ENCODE results near the gene COPS6.

COPS6 gene

DNA sequence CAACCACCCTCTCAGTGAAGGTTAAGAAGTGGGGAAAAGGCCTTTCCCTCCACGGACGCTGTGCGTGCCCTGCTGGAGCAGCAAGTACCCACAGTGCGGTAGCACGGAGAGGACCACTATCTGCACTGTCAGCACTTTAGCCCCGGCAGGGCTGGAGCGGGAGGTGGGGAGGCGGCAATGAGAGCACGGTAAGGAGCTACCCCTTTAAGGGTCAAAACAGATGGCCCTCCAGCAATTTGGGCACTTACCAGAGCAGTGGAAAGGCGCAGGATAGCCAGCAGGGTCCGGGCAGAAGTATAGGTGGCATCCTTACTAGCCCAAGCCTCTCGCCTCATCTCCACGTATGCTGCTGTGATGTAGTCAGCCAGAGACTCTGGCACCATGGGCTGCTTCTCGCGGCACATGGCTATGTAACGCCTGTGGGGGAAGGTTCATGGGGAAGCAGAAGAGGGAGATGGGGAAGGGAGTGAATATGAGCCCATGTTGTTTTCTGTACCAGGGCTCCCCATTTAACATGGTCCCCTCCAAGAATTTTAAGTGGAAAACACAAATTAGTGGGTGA lies 5.2 kb downstream of the COPS6 start:
- TF ChIP-seq, protein P1, sequence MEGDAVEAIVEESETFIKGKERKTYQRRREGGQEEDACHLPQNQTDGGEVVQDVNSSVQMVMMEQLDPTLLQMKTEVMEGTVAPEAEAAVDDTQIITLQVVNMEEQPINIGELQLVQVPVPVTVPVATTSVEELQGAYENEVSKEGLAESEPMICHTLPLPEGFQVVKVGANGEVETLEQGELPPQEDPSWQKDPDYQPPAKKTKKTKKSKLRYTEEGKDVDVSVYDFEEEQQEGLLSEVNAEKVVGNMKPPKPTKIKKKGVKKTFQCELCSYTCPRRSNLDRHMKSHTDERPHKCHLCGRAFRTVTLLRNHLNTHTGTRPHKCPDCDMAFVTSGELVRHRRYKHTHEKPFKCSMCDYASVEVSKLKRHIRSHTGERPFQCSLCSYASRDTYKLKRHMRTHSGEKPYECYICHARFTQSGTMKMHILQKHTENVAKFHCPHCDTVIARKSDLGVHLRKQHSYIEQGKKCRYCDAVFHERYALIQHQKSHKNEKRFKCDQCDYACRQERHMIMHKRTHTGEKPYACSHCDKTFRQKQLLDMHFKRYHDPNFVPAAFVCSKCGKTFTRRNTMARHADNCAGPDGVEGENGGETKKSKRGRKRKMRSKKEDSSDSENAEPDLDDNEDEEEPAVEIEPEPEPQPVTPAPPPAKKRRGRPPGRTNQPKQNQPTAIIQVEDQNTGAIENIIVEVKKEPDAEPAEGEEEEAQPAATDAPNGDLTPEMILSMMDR (conservative IDR thresholded peaks at IDR 0.05; ENCODE audit: low read depth, low read length) = no peak
- Histone ChIP-seq H3K4me3 (IDR thresholded peaks at IDR 0.05; ENCODE audit: insufficient read depth, low read depth, low read length) (no peak overlapping the region), H4K20me1 (ENCODE audit: insufficient read depth) (no peaks in the 10 kb centered on the region), H3K27ac (no peak overlapping the region; the same call in 1 of the 2 replicates), H3K27me3 (ENCODE audit: insufficient read depth, low read depth) (no peaks in the 10 kb centered on the region), H3K4me2 (no peak overlapping the region), H3K79me2 (ENCODE audit: insufficient read depth, low read depth) (peaks cover 30% of the 10 kb centered on the region), H2AFZ (ENCODE audit: low read depth) (no peak overlapping the region), H3K36me3 (ENCODE audit: insufficient read depth) (peaks cover 61% of the 10 kb centered on the region; the same call in 1 of the 2 replicates), H3K4me1 (ENCODE audit: low read depth, poor library complexity, severe bottlenecking) (peaks cover 13% of the 10 kb centered on the region), H3K9ac (no peak overlapping the region)

DNA sequence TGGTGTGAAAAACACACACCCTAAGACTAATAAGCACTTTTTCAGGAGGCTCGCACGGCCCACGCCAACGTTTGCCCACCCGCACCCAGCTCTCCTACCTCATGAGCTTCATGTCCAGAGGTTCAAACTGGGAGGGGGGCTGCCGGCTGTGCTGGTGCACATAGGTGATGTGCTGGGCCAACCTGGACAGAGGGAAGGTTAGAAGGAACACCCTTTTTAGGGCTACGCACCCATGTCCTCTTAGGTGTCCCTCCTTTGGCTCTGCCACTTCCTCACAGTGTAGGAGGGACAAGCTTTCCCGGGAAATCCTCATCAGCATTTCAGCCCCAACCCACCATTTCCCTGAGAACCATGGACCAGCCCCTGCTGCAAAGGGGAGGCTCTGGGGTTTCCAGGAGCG lies 6.5 kb downstream of the COPS6 start:
- no peak overlapping the region for H3K4me3 ChIP-seq (IDR thresholded peaks at IDR 0.05; ENCODE audit: insufficient read depth, low read depth, low read length)
- H2AFZ ChIP-seq (ENCODE audit: low read depth) = no peak overlapping the region
- H3K27ac ChIP-seq = no peak overlapping the region
- H3K27me3 ChIP-seq (ENCODE audit: insufficient read depth, low read depth) = no peaks in the 10 kb centered on the region
- no peak overlapping the region for H3K4me2 ChIP-seq
- 0 out of 2 replicates have a peak, but pooled peaks cover 5% of the 10 kb centered on the region for H4K20me1 ChIP-seq (ENCODE audit: insufficient read depth)
- H3K4me1 ChIP-seq (ENCODE audit: low read depth, poor library complexity, severe bottlenecking) = peaks cover 11% of the 10 kb centered on the region
- TF ChIP-seq, protein P1 (conservative IDR thresholded peaks at IDR 0.05; ENCODE audit: low read depth, low read length) = no peak
- H3K36me3 ChIP-seq (ENCODE audit: insufficient read depth) = peaks cover 71% of the 10 kb centered on the region; the same call in 1 of the 2 replicates
- H3K79me2 ChIP-seq (ENCODE audit: insufficient read depth, low read depth) = peaks cover 32% of the 10 kb centered on the region
- H3K9ac ChIP-seq = no peak overlapping the region

DNA sequence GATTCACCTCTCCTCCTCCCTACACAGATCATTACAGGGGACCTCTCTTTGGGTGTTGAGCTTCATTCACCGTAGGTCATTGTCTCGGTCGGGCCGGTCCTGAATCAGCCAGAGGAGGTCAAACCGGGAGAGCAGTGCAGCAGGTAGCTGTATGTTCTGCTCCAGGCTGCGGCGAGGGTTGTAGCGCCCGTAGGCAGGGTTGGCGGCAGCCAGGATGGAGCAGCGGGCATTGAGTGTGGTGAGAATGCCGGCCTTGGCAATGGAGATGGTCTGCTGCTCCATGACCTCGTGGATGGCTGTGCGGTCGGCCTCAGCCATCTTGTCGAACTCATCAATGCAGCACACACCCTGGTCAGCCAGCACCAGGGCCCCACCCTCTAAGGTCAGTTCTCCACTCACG lies 6.9 kb downstream of the COPS6 start:
- no peaks in the 10 kb centered on the region for H3K27me3 ChIP-seq (ENCODE audit: insufficient read depth, low read depth)
- H3K9ac ChIP-seq = no peak overlapping the region
- H3K4me3 ChIP-seq (IDR thresholded peaks at IDR 0.05; ENCODE audit: insufficient read depth, low read depth, low read length) = no peak overlapping the region
- H4K20me1 ChIP-seq (ENCODE audit: insufficient read depth) = 0 out of 2 replicates have a peak, but pooled peaks cover 5% of the 10 kb centered on the region
- H3K27ac ChIP-seq = no peak overlapping the region
- peaks cover 36% of the 10 kb centered on the region for H3K79me2 ChIP-seq (ENCODE audit: insufficient read depth, low read depth)
- no peak overlapping the region for H3K4me2 ChIP-seq
- TF ChIP-seq, protein P1 (conservative IDR thresholded peaks at IDR 0.05; ENCODE audit: low read depth, low read length) = no peak
- H3K36me3 ChIP-seq (ENCODE audit: insufficient read depth) = peaks cover 71% of the 10 kb centered on the region; the same call in 1 of the 2 replicates
- H2AFZ ChIP-seq (ENCODE audit: low read depth) = no peak overlapping the region
- H3K4me1 ChIP-seq (ENCODE audit: low read depth, poor library complexity, severe bottlenecking) = peaks cover 7% of the 10 kb centered on the region

DNA sequence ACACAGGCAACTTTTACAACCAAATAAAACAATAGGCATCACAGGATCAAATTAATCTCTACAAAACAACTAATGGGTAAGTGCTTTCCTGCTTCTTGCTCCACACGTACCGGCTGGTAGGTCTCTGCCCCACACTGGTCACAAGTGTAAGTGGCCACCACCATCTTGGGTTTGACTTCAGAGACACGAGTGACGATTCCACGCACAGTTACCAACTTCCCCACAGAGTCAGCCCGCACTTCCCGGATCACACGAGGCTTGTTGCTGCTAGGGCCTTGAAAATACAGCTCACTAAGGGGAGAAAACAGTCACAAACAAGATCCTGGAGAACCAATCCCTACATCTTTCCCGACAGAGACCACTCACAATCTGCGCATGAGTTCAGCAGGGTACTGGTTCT lies 10.1 kb downstream of the COPS6 start:
- H3K4me1 ChIP-seq (ENCODE audit: low read depth, poor library complexity, severe bottlenecking) = peaks cover 14% of the 10 kb centered on the region
- H3K79me2 ChIP-seq (ENCODE audit: insufficient read depth, low read depth) = peaks cover 45% of the 10 kb centered on the region
- no peak overlapping the region for H2AFZ ChIP-seq (ENCODE audit: low read depth)
- H4K20me1 ChIP-seq (ENCODE audit: insufficient read depth) = 0 out of 2 replicates have a peak, but pooled peaks cover 5% of the 10 kb centered on the region
- no peak overlapping the region for H3K4me3 ChIP-seq (IDR thresholded peaks at IDR 0.05; ENCODE audit: insufficient read depth, low read depth, low read length)
- H3K27ac ChIP-seq = no peak overlapping the region
- TF ChIP-seq, protein P1 (conservative IDR thresholded peaks at IDR 0.05; ENCODE audit: low read depth, low read length) = no peak
- no peaks in the 10 kb centered on the region for H3K27me3 ChIP-seq (ENCODE audit: insufficient read depth, low read depth)
- peaks cover 48% of the 10 kb centered on the region; the same call in 1 of the 2 replicates for H3K36me3 ChIP-seq (ENCODE audit: insufficient read depth)
- H3K4me2 ChIP-seq = no peak overlapping the region
- no peak overlapping the region for H3K9ac ChIP-seq
